DND-41 (cell line): Measurements from ENCODE around the gene PTPRE.

Experiments
- CTCF ChIP-seq: IDR thresholded peaks from 2 replicates; pipeline ENCODE4 v1.5.1; 2012; ENCODE audit warnings: borderline replicate concordance, low read length, moderate library complexity, mild to moderate bottlenecking; ENCODE audit not compliant: poor library complexity, severe bottlenecking; ENCODE audit errors: extremely low read depth
- EZH2 ChIP-seq: IDR thresholded peaks from 3 replicates; pipeline ENCODE4 v1.6.1; 2012; ENCODE audit warnings: borderline replicate concordance, low read depth, mild to moderate bottlenecking, moderate library complexity, low read length, inconsistent platforms; ENCODE audit not compliant: severe bottlenecking

DNA sequence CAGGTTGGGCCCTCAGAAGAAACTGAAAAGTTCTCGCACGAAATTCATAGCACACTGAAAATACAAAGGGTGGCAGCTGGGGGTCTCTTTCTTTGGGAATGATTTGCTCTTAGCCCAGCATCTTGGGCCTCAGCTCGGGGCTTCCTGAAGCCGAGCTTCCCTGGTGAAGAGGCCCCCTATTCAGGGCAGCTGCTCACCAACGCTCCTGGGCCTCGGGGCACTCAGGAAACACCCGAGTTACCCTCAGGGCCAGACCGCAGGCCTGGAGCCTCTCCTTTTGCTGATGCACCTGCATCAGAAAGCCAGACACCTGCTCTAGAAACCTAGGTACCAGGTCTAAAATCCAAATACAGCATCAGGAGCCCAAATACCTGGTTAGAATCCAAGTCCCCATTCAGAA lies 85.5 kb downstream of the PTPRE start:
- TF ChIP-seq CTCF: no peak
- no peak for TF ChIP-seq EZH2
